Activated CD4-positive, CD25-positive, alpha-beta regulatory T cell treated with anti-CD3 and anti-CD28 coated beads, Interleukin-2, amount 50 U/mL, for 16 hours (primary cell): ENCODE data around the gene M1AP.
"Not testable (repeated sequence)": the region's sequence is repeated elsewhere in the genome, so short reads cannot be mapped to it uniquely, and the experiment has no call there.

Experiments used
- DNase-seq: peaks from one replicate; pipeline ENCODE4 v3.0.0-alpha.2; 2020; ENCODE audit warnings: low read depth, low spot score

Gene M1AP

GRCh38 chr2:74653985-74654882, 6.1 kb upstream of the M1AP start, which contains the start of gene SEMA4F:
Gene SEMA4F (plus strand): TSS chr2:74654247. CDS start chr2:74654377, 130 bp downstream.
- DNase-seq, result peak; percentile 94

- DNase-seq, result no peak
These were observed 5.5 kb upstream of the M1AP start for GRCh38 chr2:74653589-74653984.

- no peak for DNase-seq
These were observed 1.2 kb downstream of the M1AP start for GRCh38 chr2:74646834-74647482.

- DNase-seq, result no peak
These were observed 1.9 kb downstream of the M1AP start for GRCh38 chr2:74646201-74646600.

- no peak for DNase-seq
These were observed 2.8 kb downstream of the M1AP start for GRCh38 chr2:74645344-74645743.

- no peak for DNase-seq
These were observed 8.6 kb downstream of the M1AP start for GRCh38 chr2:74639550-74639949.

- no peak for DNase-seq
These were observed 15.2 kb downstream of the M1AP start for GRCh38 chr2:74632939-74633312.

- DNase-seq, result no peak
These were observed 15.8 kb downstream of the M1AP start for GRCh38 chr2:74632209-74632938.

GRCh38 chr2:74630454-74630853, 17.7 kb downstream of the M1AP start:
- not testable (repeated sequence) for DNase-seq

- no peak for DNase-seq
These were observed 19.5 kb downstream of the M1AP start for GRCh38 chr2:74628538-74629105.

- no peak for DNase-seq
These were observed 22.3 kb downstream of the M1AP start for GRCh38 chr2:74625658-74626425.

GRCh38 chr2:74620671-74621070, 27.5 kb downstream of the M1AP start:
- no peak for DNase-seq

- no peak for DNase-seq
These were observed 28.4 kb downstream of the M1AP start for GRCh38 chr2:74619651-74620297.

GRCh38 chr2:74618410-74619083, 29.6 kb downstream of the M1AP start:
- no peak for DNase-seq

- no peak for DNase-seq
These were observed 31.0 kb downstream of the M1AP start for GRCh38 chr2:74617122-74617521.

GRCh38 chr2:74606927-74607326, 41.2 kb downstream of the M1AP start:
- DNase-seq, result no peak

GRCh38 chr2:74603282-74604000, 44.7 kb downstream of the M1AP start:
- no peak for DNase-seq

GRCh38 chr2:74602586-74603281, 45.4 kb downstream of the M1AP start:
- no peak for DNase-seq

GRCh38 chr2:74599676-74600075, 48.5 kb downstream of the M1AP start:
- DNase-seq, result no peak
